GM11168 (cell line): ENCODE measurements around the gene RAB28.

Experiments
- in situ Hi-C: fragments of 300-500 bp; cut with MboI; formaldehyde crosslinking; loops from one replicate; pipeline ENCODE4 v1.12.0; 2022; ENCODE audit warnings: low sequenced_read_pairs; ENCODE audit not compliant: unreplicated experiment

Gene RAB28

DNA sequence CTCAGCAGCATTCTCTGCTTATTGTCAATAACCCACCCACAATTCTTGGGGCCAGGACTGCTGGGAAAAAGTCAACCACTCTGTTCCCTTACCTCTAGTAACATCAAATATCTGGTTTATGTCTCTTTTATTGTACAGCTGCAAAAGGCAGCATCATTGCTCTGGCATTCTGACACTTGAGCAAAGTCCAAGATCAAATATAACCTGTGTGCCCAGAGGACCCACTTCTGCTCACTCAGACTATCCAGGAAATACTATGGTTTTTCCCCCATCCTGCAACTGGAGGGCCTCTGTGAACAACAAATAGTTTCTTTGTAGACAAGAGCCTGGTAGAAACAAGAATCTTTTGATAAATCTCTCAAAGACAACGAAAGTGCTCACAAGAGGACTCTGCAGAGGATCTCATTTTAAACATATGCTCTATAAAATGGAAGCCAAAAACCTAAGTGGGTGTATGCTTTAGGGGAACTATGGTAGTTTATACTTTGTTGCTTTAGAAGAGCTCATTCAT is 154.7 kb downstream of the RAB28 start:
- in situ Hi-C loops: no loop called here

DNA sequence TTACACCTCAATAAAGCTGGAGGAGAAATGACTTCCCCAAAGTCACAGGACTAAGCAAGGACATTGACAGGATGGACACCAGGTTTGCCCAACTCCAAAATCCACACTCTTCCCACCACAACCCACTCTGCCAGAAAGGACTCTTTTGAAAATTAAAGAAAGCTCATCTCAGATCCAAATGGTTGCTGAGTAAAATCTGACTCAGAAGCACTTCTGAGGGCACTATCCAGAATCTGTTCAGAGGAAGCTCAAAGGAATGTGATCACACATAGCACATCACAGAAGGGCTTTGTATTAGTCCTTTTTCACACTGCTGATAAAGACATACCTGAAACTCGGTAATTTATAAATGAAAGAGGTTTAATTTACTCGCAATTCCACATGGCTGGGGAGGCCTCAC is 155.5 kb downstream of the RAB28 start:
- in situ Hi-C loops: no loop called here

DNA sequence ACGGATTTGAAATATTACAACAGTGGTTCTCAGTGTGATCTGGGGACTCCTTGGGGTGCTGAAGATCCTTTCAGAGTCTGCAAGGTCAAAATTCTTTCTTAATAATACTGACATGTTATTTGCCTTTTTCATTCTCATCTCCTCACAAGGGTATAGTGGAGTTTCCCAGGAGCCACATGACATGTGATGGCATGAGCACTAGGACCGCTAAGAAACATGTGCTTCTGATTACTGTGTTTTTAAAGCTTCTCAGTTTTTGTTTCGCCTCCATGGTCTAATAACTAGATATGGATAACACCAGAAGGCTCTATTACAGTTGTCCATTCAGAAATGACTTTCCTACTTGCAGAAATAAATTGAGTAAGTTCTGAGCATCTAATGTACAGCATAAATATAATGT is 156.1 kb downstream of the RAB28 start:
- in situ Hi-C loops: no loop called here

DNA sequence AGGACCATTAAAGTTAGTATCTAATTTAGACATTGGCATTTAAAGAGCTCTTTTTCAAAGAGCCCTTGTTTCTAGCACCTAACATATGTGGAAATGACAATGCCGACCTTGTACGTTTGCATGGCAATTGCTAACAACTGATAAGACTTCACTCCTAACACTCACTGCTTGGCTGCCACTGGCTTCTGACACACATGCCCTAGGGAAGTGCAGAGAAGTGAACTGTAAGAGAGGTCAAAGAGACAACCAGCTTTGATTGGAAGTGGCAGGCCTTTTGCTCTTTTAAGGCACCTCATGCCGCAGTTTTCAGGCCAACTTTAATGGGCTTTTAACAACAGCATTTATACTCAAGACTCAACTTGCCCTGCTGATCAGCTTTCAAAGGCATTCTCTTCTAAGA is 158.4 kb downstream of the RAB28 start:
- in situ Hi-C loops: no loop called here

DNA sequence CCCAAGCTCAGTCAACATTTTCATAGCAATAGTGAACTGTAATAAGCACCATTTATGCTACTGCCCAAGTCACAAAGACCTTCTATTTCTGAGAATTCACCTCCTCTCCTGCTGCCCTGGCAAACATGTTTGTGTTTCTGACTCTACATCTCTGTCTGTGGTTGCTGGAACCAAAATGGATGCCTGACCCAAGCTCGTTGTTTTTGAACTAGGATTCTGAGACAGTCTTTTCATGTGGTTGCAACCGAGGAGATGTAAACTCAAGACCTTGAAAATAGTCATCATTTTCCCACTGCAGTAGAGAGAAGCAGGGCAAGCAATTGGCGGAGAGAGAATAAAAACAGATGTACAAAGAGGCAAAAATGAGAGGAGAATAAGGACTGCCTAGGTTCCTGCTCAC is 160.2 kb downstream of the RAB28 start:
- in situ Hi-C loops: no loop called here

DNA sequence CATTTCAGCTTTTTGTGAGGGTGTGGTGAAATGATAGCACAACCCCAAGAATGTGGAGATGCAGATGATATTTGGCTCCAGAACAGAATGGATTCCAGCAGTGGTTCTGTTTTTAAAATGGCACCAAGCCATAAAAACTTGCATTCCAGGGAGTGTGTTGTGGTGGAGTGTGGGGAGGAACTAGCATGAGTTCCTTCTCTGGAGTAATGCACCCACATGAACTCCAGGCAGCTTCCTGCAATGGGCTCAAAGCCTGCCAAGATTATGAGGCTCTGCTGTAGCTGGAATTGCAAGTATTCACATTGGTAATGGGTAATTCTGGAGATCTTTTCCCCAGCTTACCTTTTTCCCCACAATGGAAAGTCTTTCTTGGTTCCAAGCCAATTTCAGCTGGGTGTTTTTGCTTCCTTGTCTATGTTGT is 161.4 kb downstream of the RAB28 start:
- in situ Hi-C loops: no loop called here
